ENCODE results near the gene GPC1. TPM values are rescaled to one million over a fixed set of nuclear protein-coding genes. Genes with fewer than 3 reads are reported as not detected.

The GPC1 gene
- total and polyA plus RNA-seq, 10 of the 15 experiments (the other 5 are each of a cell fraction or from before 2014, with no cell fraction given), result 0.06 to 0.77 (median 0.23) TPM; not detected in 3

DNA sequence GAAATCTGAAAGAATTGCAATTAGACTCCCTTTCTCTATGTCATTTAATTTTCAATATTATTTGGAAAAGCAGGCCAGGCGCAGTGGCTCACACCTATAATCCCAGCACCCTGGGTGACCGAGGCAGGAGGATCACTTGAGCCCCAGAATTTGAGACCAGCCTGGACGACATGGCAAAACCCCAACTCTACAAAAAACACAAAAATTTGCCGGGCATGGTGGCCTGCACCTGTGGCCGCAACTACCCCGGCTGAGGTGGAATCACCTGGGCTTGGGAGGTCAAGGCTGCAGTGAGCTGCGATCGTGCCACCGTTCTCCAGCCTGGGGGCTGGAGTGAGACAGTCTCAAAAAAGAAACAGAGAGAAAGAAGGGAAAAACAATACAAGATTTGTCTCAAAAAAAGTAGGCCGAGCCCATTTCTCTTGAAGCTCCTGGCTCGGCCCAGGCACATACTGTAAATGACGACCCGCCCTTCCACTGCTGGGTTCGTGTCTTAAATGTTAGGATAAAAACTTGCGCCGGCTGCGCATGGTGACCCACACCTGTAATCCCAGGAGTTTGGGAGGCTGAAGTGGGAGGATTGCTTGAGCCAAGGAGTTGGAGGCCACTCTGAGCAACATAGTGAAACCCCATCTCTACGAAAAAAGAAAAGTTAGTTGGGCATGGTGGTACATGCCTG is 31.1 kb upstream of the GPC1 start (continued):
- TF ChIP-seq SMC3 (IDR thresholded peaks at IDR 0.05; ENCODE audit: borderline replicate concordance, low read length), result no peak
- TF ChIP-seq JUND (IDR thresholded peaks at IDR 0.05; ENCODE audit: low read depth, low read length), result no peak
- TF ChIP-seq RBBP5 (conservative IDR thresholded peaks at IDR 0.05), result no peak
- no peak for TF ChIP-seq CEBPB (IDR thresholded peaks at IDR 0.05; ENCODE audit: borderline replicate concordance in 1 of 2, low read depth in 2 of 2, low read length in 2 of 2)
- no peak for TF ChIP-seq YY1 (IDR thresholded peaks at IDR 0.05; ENCODE audit: low read depth, low read length)
- TF ChIP-seq, protein P1, sequence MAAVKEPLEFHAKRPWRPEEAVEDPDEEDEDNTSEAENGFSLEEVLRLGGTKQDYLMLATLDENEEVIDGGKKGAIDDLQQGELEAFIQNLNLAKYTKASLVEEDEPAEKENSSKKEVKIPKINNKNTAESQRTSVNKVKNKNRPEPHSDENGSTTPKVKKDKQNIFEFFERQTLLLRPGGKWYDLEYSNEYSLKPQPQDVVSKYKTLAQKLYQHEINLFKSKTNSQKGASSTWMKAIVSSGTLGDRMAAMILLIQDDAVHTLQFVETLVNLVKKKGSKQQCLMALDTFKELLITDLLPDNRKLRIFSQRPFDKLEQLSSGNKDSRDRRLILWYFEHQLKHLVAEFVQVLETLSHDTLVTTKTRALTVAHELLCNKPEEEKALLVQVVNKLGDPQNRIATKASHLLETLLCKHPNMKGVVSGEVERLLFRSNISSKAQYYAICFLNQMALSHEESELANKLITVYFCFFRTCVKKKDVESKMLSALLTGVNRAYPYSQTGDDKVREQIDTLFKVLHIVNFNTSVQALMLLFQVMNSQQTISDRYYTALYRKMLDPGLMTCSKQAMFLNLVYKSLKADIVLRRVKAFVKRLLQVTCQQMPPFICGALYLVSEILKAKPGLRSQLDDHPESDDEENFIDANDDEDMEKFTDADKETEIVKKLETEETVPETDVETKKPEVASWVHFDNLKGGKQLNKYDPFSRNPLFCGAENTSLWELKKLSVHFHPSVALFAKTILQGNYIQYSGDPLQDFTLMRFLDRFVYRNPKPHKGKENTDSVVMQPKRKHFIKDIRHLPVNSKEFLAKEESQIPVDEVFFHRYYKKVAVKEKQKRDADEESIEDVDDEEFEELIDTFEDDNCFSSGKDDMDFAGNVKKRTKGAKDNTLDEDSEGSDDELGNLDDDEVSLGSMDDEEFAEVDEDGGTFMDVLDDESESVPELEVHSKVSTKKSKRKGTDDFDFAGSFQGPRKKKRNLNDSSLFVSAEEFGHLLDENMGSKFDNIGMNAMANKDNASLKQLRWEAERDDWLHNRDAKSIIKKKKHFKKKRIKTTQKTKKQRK (IDR thresholded peaks at IDR 0.05; ENCODE audit: low read depth, low read length), result no peak
- TF ChIP-seq, protein P2, sequence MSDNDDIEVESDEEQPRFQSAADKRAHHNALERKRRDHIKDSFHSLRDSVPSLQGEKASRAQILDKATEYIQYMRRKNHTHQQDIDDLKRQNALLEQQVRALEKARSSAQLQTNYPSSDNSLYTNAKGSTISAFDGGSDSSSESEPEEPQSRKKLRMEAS (IDR thresholded peaks at IDR 0.05; ENCODE audit: low read depth, low read length), result no peak

DNA sequence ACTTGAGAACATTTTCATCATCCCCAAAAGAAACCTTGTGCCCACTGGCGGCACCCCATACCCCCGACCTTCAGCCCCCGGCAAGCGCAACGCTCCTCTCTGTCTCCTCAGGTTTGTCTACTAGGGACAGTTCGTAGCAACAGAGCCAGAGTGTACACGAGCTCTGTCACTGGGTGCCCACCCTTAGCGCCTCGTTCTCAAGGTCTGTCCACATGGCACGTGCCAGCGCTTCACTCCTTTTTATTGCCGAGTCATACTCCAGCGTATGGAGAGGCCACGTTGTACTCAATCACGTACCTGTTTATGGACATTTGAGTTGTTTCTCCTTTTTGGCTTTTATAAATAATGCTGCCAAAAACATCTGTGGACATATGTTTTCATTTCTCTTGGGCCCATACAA is 30.3 kb upstream of the GPC1 start:
- no peaks in the 10 kb centered on the region for H4K20me1 ChIP-seq (ENCODE audit: control insufficient read depth, insufficient read depth)
- H3K36me3 ChIP-seq (ENCODE audit: control insufficient read depth in 2 of 2, insufficient read depth in 2 of 2, low read length in 1 of 2), result no peaks in the 10 kb centered on the region
- no peak for ATAC-seq
- no peak overlapping the region for H3K4me3 ChIP-seq
- no peak for FAIRE-seq
- H3K27me3 ChIP-seq (replicated peaks in 1 of 2; ENCODE audit: control insufficient read depth in 2 of 2, insufficient read depth in 2 of 2, low read length in 1 of 2), result no peaks in the 10 kb centered on the region; a peak in 1 of 4 replicates
- no peaks in the 10 kb centered on the region for H3K9me3 ChIP-seq (replicated peaks; ENCODE audit: control insufficient read depth, insufficient read depth, low read length)
- in situ Hi-C loops (cut with MboI) (no loop called here), intact Hi-C loops (cut with micrococcal nuclease; ENCODE audit: unreplicated experiment) (no loop called here)
- ChIA-PET RAD21 (ENCODE audit: unreplicated experiment) (no interaction called here), CTCF (no interaction called here), SMC1A (ENCODE audit: uncharacterized antibody, unreplicated experiment) (interaction anchor here (0.7 kb wide), 1 partner anchor 253 kb away, joined by 3 read pairs; no protein-coding TSS in a partner anchor), POLR2A (no interaction called here)
- 51% methylated on average over 15 of the region's 15 CpGs for WGBS (ENCODE audit: insufficient coverage, insufficient replicate concordance, low lambda C conversion rate, missing lambda C conversion rate)
- H2AFZ ChIP-seq (ENCODE audit: control insufficient read depth, low read depth, low read length), result no peak overlapping the region
- no peak for DNase-seq (ENCODE audit: low read depth, low spot score)
- no peaks in the 10 kb centered on the region for H3K79me2 ChIP-seq (ENCODE audit: control insufficient read depth, insufficient read depth, low read length)
- H3K9ac ChIP-seq (ENCODE audit: control insufficient read depth, insufficient read depth, low read length), result no peak overlapping the region
- no peak overlapping the region for H3K4me2 ChIP-seq (ENCODE audit: control insufficient read depth, insufficient read depth)
- H3K4me1 ChIP-seq (ENCODE audit: control insufficient read depth, insufficient read depth, low read length), result no peaks in the 10 kb centered on the region
- H3K27ac ChIP-seq (ENCODE audit: control insufficient read depth, insufficient read depth), result no peak overlapping the region
- no TSS peak for BruUV-seq (replicated peaks)
- TF ChIP-seq, protein P3, sequence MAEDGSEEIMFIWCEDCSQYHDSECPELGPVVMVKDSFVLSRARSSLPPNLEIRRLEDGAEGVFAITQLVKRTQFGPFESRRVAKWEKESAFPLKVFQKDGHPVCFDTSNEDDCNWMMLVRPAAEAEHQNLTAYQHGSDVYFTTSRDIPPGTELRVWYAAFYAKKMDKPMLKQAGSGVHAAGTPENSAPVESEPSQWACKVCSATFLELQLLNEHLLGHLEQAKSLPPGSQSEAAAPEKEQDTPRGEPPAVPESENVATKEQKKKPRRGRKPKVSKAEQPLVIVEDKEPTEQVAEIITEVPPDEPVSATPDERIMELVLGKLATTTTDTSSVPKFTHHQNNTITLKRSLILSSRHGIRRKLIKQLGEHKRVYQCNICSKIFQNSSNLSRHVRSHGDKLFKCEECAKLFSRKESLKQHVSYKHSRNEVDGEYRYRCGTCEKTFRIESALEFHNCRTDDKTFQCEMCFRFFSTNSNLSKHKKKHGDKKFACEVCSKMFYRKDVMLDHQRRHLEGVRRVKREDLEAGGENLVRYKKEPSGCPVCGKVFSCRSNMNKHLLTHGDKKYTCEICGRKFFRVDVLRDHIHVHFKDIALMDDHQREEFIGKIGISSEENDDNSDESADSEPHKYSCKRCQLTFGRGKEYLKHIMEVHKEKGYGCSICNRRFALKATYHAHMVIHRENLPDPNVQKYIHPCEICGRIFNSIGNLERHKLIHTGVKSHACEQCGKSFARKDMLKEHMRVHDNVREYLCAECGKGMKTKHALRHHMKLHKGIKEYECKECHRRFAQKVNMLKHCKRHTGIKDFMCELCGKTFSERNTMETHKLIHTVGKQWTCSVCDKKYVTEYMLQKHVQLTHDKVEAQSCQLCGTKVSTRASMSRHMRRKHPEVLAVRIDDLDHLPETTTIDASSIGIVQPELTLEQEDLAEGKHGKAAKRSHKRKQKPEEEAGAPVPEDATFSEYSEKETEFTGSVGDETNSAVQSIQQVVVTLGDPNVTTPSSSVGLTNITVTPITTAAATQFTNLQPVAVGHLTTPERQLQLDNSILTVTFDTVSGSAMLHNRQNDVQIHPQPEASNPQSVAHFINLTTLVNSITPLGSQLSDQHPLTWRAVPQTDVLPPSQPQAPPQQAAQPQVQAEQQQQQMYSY (CRISPR knock-in tag; IDR thresholded peaks at IDR 0.05), result no peak
- TF ChIP-seq, protein P4, sequence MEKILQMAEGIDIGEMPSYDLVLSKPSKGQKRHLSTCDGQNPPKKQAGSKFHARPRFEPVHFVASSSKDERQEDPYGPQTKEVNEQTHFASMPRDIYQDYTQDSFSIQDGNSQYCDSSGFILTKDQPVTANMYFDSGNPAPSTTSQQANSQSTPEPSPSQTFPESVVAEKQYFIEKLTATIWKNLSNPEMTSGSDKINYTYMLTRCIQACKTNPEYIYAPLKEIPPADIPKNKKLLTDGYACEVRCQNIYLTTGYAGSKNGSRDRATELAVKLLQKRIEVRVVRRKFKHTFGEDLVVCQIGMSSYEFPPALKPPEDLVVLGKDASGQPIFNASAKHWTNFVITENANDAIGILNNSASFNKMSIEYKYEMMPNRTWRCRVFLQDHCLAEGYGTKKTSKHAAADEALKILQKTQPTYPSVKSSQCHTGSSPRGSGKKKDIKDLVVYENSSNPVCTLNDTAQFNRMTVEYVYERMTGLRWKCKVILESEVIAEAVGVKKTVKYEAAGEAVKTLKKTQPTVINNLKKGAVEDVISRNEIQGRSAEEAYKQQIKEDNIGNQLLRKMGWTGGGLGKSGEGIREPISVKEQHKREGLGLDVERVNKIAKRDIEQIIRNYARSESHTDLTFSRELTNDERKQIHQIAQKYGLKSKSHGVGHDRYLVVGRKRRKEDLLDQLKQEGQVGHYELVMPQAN (conservative IDR thresholded peaks at IDR 0.05), result no peak
- TF ChIP-seq ZNF274 (IDR thresholded peaks at IDR 0.05; ENCODE audit: insufficient read depth, insufficient read length), result no peak
- TF ChIP-seq, protein P5, sequence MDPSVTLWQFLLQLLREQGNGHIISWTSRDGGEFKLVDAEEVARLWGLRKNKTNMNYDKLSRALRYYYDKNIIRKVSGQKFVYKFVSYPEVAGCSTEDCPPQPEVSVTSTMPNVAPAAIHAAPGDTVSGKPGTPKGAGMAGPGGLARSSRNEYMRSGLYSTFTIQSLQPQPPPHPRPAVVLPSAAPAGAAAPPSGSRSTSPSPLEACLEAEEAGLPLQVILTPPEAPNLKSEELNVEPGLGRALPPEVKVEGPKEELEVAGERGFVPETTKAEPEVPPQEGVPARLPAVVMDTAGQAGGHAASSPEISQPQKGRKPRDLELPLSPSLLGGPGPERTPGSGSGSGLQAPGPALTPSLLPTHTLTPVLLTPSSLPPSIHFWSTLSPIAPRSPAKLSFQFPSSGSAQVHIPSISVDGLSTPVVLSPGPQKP (IDR thresholded peaks at IDR 0.05; ENCODE audit: low read depth, low read length), result no peak
